Measurements from ENCODE around the gene ZNF737.
"Not testable (repeated sequence)": the region's sequence is repeated elsewhere in the genome, so short reads cannot be mapped to it uniquely, and the experiment has no call there.

ZNF737 gene

DNA sequence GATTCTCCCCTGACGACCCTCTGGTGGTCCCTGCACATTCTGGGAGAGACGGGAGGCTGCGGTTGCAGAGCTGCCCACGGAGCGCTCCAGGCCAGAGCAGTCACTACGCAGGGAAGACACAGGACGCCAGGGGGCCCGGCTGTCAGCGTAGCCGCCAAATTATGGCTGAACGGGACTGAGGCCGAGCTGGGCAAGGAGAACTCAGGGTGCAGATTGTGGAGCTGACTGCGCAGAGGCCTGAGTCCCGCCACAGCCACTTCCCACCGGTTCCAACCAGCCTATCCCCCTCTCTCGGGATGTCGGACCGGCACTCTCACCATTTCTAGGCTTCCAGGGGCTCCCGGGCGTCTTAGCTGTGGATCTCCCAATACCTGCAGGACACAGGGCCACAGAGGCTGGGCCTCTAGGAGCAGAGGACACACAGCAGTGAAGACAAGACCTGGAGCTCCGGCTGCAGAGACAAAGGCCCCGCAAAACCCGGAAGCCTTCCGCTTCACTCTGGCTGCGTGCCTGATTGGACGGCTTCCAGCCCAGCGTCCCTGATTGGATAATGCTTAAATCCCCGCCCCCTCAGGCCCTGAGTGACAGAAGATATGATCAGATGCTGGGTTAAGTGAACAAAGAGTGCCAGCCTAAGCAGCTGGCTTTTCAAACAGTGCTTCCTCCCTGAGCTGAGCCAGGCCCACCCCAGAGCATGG, at the start of gene ZNF737:
Gene ZNF737 (minus strand): TSS at position 461 of the 698 bp plus-strand sequence. CDS start 141 bp downstream, at position 320.
- FAIRE-seq = no peak
- no peak for TF ChIP-seq POLR2A (IDR thresholded peaks at IDR 0.05; ENCODE audit: low read depth, low read length)
- DNase-seq (ENCODE audit: insufficient read length, low spot score) = peak; percentile 12

DNA sequence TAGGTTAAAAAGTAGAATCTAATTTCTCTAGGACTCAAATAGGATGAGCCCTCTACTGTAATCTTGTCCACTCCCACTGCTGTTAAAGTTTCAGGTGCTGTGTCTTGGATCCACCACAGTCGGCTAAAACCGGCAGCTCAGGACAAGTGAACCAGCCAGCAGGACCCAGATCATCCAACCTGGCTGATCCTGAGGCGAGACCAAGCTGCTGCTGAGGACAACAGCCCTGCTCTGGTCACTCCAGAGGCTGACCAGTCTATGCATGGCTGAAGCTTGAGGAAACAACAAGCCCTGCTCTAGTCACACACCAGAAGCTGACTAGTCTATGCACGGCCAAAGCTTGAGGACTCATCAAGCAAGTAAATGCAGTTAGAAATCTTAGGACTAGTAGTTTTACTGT, 49.4 kb upstream of the ZNF737 start:
- not testable (repeated sequence) for FAIRE-seq; DNase-seq (ENCODE audit: insufficient read length, low spot score)

DNA sequence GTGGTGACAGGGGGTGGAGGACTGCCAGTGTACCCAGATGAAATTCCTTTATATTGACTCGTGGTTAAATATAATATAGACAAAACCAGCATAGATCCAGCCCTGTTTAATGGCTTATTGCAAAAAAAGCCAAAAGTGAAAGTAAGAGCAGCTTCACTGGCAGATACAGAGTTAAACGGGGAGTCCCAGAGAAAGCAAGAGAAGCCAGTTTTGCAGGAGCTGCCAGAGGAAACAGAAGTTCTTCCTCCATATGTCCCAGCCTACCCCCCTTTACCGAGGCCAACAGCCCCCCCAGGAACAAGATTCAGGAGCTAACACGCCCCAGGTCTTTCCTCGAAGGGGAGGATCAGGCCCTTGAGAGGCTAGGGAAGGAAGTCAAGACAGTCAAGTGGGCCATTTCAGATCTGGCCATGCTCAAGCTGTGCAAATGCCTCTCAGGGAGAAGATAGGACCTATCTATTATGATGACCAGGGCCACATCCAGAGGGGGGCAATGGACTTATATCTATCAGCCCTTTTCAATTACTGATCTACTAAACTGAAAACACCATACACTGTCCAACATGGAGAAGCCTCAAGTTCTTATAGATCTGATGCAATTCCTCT, 47.2 kb upstream of the ZNF737 start:
- FAIRE-seq = no peak
- no peak for TF ChIP-seq POLR2A (IDR thresholded peaks at IDR 0.05; ENCODE audit: low read depth, low read length)
- DNase-seq (ENCODE audit: insufficient read length, low spot score) = no peak

DNA sequence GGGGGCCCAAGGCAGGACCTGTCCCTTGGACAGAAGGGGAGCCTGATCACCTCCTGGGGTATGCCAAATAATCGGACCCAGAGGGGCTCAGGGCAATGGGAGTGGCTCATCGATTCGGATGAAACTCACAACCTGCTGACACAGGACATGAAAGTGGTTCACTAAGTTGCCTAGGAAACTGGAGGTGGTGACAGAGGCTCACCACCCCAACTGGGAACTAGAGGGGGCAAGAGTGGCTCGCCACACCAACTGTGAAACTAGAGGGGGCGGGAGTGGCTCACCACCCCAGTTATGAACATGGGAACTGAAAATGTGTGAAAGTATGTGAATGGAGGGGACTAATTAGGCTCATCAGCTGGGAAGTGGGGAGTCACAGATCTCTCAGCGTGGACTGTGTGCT, 46.3 kb upstream of the ZNF737 start:
- FAIRE-seq (no peak), DNase-seq (ENCODE audit: insufficient read length, low spot score) (no peak)
- no peak for TF ChIP-seq POLR2A (IDR thresholded peaks at IDR 0.05; ENCODE audit: low read depth, low read length)

DNA sequence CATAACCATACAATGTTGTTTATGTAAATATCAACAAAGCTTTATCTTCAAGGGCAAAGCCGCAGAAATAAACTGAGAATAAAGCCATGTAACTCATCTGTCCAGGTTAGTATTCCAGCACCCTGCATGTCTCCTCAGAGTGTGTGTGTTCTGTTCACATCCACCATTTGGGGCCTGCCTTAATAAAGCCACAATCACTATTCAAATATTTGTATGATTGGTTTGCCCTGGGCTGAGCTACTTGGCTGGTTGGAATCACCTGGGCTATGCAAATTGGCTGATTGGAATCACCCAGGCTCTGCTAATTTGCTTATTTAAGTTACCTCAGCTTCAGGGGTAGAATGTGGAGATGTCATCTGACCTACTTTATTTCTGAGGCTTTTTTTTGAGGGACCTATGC, 42.4 kb upstream of the ZNF737 start:
- no peak for TF ChIP-seq POLR2A (IDR thresholded peaks at IDR 0.05; ENCODE audit: low read depth, low read length)
- FAIRE-seq (no peak), DNase-seq (ENCODE audit: insufficient read length, low spot score) (no peak)

DNA sequence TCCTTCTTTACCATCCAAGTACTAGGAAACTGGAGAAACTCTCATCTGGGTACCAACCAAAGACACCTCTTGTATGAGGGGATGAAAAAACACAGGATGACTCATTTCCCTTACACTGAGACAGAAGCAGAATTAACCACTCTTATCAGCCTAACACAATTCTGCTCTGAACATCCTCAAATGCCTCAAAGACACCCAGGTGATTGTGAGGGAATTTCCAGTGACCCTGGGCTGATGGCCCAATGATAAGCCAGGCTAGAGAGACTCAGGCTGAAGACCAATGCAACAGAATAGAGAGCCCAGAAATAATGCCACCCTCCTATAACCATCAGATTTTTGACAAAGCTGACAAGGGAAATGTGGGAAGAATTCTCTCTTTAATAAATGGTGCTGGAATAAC, 7.0 kb downstream of the ZNF737 start:
- TF ChIP-seq POLR2A (IDR thresholded peaks at IDR 0.05; ENCODE audit: low read depth, low read length) = no peak
- DNase-seq (ENCODE audit: insufficient read length, low spot score) (no peak), FAIRE-seq (no peak)

DNA sequence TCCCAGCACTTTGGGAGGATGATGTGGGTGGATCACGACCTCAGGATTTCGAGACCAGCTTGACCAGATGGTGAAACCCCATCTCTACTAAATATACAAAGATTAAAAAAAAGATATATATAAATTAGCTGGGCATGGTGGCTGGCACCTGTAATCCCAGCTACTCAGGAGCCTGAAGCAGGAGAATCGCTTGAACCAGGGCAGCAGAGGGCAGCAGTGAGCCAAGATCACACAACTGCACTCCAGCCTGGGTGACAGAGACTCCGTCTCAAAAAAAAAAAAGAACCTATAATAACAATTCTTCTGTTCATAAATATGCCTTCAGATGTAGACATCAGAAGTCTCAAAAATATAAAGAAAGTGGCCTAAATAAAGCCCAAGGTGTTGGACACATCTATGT, 7.6 kb downstream of the ZNF737 start:
- DNase-seq (ENCODE audit: insufficient read length, low spot score) = no peak
- no peak for FAIRE-seq
- TF ChIP-seq POLR2A (IDR thresholded peaks at IDR 0.05; ENCODE audit: low read depth, low read length) = no peak

DNA sequence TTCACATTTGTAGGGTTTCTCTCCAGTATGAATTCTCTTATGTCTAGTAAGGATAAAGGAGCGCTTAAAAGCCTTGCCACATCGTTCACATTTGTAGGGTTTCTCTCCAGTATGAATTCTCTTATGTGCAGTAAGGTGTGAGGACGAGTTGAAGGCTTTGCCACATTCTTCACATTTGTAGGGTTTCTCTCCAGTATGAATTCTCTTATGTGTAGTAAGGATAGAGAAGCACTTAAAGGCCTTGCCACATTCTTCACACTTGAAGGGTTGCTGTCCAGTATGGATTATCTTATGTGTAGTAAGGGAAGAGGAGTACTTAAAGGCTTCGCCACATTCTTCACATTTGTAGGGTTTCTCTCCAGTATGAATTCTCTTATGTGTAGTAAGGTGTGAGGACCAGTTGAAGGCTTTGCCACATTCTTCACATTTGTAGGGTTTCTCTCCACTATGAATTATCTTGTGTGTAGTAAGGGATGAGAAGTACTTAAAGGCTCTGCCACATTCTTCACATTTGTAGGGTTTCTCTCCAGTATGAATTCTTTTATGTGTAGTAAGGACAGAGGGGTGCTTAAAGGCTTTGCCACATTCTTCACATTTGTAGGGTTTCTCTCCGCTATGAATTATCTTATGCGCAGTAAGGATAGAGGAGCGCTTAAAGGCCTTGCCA, 20.8 kb downstream of the ZNF737 start:
- not testable (repeated sequence) for DNase-seq (ENCODE audit: insufficient read length, low spot score); FAIRE-seq

DNA sequence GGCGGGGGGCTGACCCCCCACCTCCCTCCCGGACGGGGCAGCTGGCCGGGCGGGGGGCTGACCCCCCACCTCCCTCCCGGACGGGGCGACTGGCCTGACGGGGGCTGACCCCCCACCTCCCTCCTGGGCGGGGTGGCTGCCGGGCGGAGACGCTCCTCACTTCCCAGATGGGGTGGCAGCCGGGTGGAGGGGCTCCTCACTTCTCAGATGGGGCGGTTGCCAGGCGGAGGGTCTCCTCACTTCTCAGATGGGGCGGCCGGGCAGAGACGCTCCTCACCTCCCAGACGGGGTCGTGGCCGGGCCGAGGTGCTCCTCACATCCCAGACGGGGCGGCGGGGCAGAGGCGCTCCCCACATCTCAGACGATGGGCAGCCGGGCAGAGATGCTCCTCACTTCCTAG, 35.3 kb downstream of the ZNF737 start:
- FAIRE-seq; DNase-seq (ENCODE audit: insufficient read length, low spot score): not testable (repeated sequence)

DNA sequence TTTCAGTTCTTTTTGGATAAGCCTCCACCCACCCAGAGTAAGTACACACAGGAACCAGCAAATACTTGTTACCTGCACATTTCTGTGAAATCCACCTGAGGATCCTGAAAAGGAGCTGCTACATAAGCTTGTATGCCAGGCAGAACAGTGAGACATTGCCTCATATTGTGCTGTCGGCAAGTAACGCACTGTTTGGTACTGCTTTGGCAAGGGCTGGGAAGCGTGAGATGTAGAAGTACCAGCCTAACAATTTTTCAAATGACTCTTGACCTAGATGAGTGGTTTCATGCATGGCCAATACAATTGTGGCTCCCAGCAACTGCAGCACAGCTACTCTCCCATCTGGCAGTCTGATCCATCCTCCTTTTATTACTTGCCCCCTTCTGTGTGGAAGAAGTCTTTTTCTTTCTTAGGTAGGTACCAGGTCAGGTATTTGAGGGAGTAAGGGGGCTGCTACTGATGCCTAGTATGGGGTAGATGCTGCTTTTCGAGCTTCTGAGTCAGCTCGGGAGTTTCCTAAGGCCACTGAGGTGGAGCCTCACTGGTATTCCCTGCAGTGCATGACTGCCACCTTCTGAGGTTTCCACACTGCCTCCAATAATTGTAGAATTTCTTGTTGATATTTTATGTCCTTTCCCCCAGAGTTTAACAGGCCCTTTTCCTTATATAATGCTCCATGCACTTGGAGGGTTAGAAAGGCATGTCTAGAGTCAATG, 52.2 kb downstream of the ZNF737 start:
- TF ChIP-seq POLR2A (IDR thresholded peaks at IDR 0.05; ENCODE audit: low read depth, low read length) = no peak
- DNase-seq (ENCODE audit: insufficient read length, low spot score) (no peak), FAIRE-seq (no peak)

DNA sequence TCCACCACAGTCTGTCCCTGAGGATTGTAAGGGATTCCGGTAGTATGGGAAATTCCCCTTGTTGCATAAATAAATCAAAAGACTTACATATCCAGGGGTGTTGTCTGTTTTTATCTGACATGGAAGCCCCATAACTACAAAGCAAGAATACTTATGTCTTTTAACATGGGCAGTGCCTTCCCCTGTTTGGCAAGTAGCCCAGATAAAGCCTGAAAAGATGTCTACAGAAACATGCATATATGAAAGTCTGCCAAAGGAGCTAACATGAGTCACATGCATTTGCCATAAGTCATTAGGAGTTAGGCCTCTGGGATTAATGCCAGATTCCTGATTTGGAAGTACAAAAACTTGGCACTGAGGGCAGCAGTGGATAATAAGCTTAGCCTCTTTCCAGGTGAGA, 62.1 kb downstream of the ZNF737 start:
- TF ChIP-seq POLR2A (IDR thresholded peaks at IDR 0.05; ENCODE audit: low read depth, low read length) = no peak
- no peak for DNase-seq (ENCODE audit: insufficient read length, low spot score)
- no peak for FAIRE-seq
